Pancreas (tissue), 10 donors: Measurements from ENCODE around the gene AMH. TPM values are rescaled to one million over a fixed set of nuclear protein-coding genes. Genes with fewer than 3 reads are reported as not detected.
A peak's percentile ranks its signal among the peaks of the same experiment; 100 is the strongest.

Experiments
- ATAC-seq, 4 donors: fragments of 200-7000 bp; cut with Tn5 transposase; one replicate each; pipeline versions ENCODE4 v1.8.0 to v1.9.1; 2020; ENCODE audit warnings: mild to moderate bottlenecking in 4 of 4, moderate library complexity in 4 of 4
- DNase-seq, 6 donors: peaks; one replicate each; pipeline ENCODE4 v3.0.0-alpha.2; 2020
- FAIRE-seq: peaks from 2 replicates; lab custom pipeline; 2012; peaks lifted over from hg19 to GRCh38; lab: Jason Lieb, UNC
- H3K27ac ChIP-seq, 4 donors: fragments of 200-600 bp; sonication (generic); 1 replicate in 3 of 4; 2 replicates in 1 of 4; pipeline versions ENCODE4 v1.5.0 to v1.8.0; 2020
- H3K27me3 ChIP-seq, 4 donors: fragments of 200-600 bp; one replicate each; pipeline ENCODE4 v1.8.0; 2021
- H3K36me3 ChIP-seq, 3 donors: fragments of 200-600 bp; sonication (generic) in 1 of 3; one replicate each; pipeline versions ENCODE4 v1.5.0 to v1.8.0; 2020 to 2021
- H3K4me1 ChIP-seq, 3 donors: fragments of 200-600 bp; one replicate each; pipeline ENCODE4 v1.8.0; 2021
- H3K4me3 ChIP-seq, 4 donors: fragments of 200-600 bp; sonication (generic) in 2 of 4; one replicate each; pipeline versions ENCODE4 v1.5.0 to v1.8.0; 2020 to 2021
- H3K9me3 ChIP-seq, 4 donors: fragments of 200-600 bp; one replicate each; pipeline ENCODE4 v1.8.0; 2021
- CTCF ChIP-seq, 4 donors: fragments of 200-600 bp; sonication (generic) in 3 of 4; IDR thresholded peaks; one replicate each; pipeline versions ENCODE4 v1.5.0 to v1.8.0; 2021; ENCODE audit warnings: antibody characterized with exemption in 4 of 4
- WGBS, 2 donors: extraction: QIAGEN DNeasy Blood & Tissue Kit; methylation state at CpG; one replicate each; pipeline ENCODE4 v1.1.7; 2013; 5-methylcytosine and 5-hydroxymethylcytosine counted together
- intact Hi-C, 3 donors: fragments of 100-400 bp; cut with DNase I; formaldehyde crosslinking; loops; one replicate each; pipeline versions ENCODE4 v1.11.1 to v1.14.2; 2022
- polyA plus RNA-seq, 2 donors: library from polyadenylated mRNA; stranded (reverse); fragments of 200-250 nt; gene quantifications; one replicate each; pipeline ENCODE4 v1.2.3, GENCODE V29; 2013
- total RNA-seq, 6 donors: library from RNA; stranded (reverse); fragmentation: NEBNext Ultra II Directional in 4 of 6; extraction: Animal tissue kit (Norgen Biotek cat#: 25700) in 4 of 6; gene quantifications; one replicate each; pipeline versions ENCODE4 v1.2.1 to v1.2.4, GENCODE V29; 2021 to 2023
- donor health status: healthy with polysubstance abuse.
- donor health status: DM: no; HTN: no; CAD: no; lungs with moderate emphysema.
- donor health status: DM: no; HTN: no; CAD: no.
- donor health status: control.
- donor health status: control.
- donor health status: Bipolar disorder and iron deficiency.
- donor health status: DM: yes; HTN: yes; CAD: no.
- donor health status: DM: no; HTN: no; CAD: no.
- donor health status: DM: no; HTN: no; CAD: no.
- donor health status: DM: yes; HTN: yes; CAD: no.

Gene AMH
- total and polyA plus RNA-seq, 8 donors: 1.4 to 9.5 (median 2.4) TPM

GRCh38 chr19:2260341-2260805, 11.2 kb downstream of the AMH start:
- Histone ChIP-seq H3K9me3 (no peaks in the 10 kb centered on the region), H3K27me3 (no peaks in the 10 kb centered on the region), H3K36me3 (no peaks in the 10 kb centered on the region), H3K4me3 (no peak overlapping the region), H3K27ac (no peak overlapping the region), H3K4me1 (no peaks in the 10 kb centered on the region)
- WGBS, 2 donors: 82 to 86% methylated on average over 11 of the region's 11 CpGs
- no peak for ATAC-seq
- TF ChIP-seq CTCF (IDR thresholded peaks at IDR 0.05): no peak
- FAIRE-seq: no peak
- intact Hi-C loops: no loop called here
- no peak for DNase-seq

- intact Hi-C loops: no loop called here
- peak in 2 of 4 donors; percentile 34 to 40 for ATAC-seq
- no peaks in the 10 kb centered on the region for H3K36me3 ChIP-seq
- no peak overlapping the region for H3K4me3 ChIP-seq
- H3K27ac ChIP-seq: no peak overlapping the region
- DNase-seq: no peak
- no peak for FAIRE-seq
- 61 to 63% methylated on average over 7 of the region's 7 CpGs for WGBS, 2 donors
- H3K9me3 ChIP-seq: no peaks in the 10 kb centered on the region
- peaks cover 0 to 2% (median 0%) of the 10 kb centered on the region in 3 donors for H3K4me1 ChIP-seq
- no peaks in the 10 kb centered on the region for H3K27me3 ChIP-seq
- peak in 3 of 4 donors; percentile 12 to 53 (median 43) for TF ChIP-seq CTCF (IDR thresholded peaks at IDR 0.05)
Observed at GRCh38 chr19:2261438-2262172, 12.5 kb downstream of the AMH start.

- ATAC-seq (peak in 2 of 4 donors; percentile 16 to 21), DNase-seq (peak; percentile 61 to 89 (median 83)), FAIRE-seq (no peak)
- H3K36me3 ChIP-seq: no peaks in the 10 kb centered on the region
- H3K27me3 ChIP-seq: no peaks in the 10 kb centered on the region
- H3K4me1 ChIP-seq: peaks cover 0 to 9% (median 7%) of the 10 kb centered on the region in 3 donors
- no peaks in the 10 kb centered on the region for H3K9me3 ChIP-seq
- WGBS, 2 donors: 52 to 57% methylated on average over 18 of the region's 18 CpGs
- H3K27ac ChIP-seq: peak overlapping the region in 2 of 4 donors; percentile 47 to 64
- intact Hi-C loops: no loop called here
- no peak for TF ChIP-seq CTCF (IDR thresholded peaks at IDR 0.05)
- H3K4me3 ChIP-seq: no peak overlapping the region
Observed at GRCh38 chr19:2266183-2266993, 17.3 kb downstream of the AMH start.

- intact Hi-C loops: no loop called here
- 86 to 89% methylated on average over 4 of the region's 4 CpGs for WGBS, 2 donors
- H3K36me3 ChIP-seq: peaks cover 0 to 13% (median 5%) of the 10 kb centered on the region in 3 donors
- H3K4me3 ChIP-seq: peak overlapping the region in 2 of 4 donors; percentile 98 to 99
- FAIRE-seq: peak; percentile 71
- no peak for TF ChIP-seq CTCF (IDR thresholded peaks at IDR 0.05)
- DNase-seq: no peak
- H3K4me1 ChIP-seq: peaks cover 5 to 25% (median 19%) of the 10 kb centered on the region in 3 donors
- H3K27me3 ChIP-seq: no peaks in the 10 kb centered on the region
- H3K9me3 ChIP-seq: no peaks in the 10 kb centered on the region
- H3K27ac ChIP-seq: peak overlapping the region in 1 of 4 donors; percentile 98
- ATAC-seq: no peak
Observed at GRCh38 chr19:2268480-2268830, 19.3 kb downstream of the AMH start.
